Endothelial cell of umbilical vein (primary cell): ENCODE data around the gene CCDC180. TPM values are rescaled to one million over a fixed set of nuclear protein-coding genes. Genes with fewer than 3 reads are reported as not detected.

Source experiments
- BruUV-seq: library from RNA; stranded (reverse); fragments of 400-500 nt; replicated peaks from 2 replicates; lab custom pipeline; 2021; lab: Mats Ljungman, UMichigan
- CTCF ChIA-PET: fragments of 300-600, 350-600 bp; sonication (Branson Sonifier 250); formaldehyde crosslinking; loops from one replicate; lab custom pipeline; 2021; ENCODE audit warnings: antibody characterized with exemption, inconsistent platforms; lab: Charles Lee
- POLR2A ChIA-PET: fragments of 300-600, 350-600 bp; sonication (Branson Sonifier 250); formaldehyde crosslinking; loops from one replicate; lab custom pipeline; 2021; ENCODE audit warnings: antibody characterized with exemption, inconsistent platforms; lab: Charles Lee
- DNase-seq: peaks from one replicate; pipeline ENCODE4 v3.0.0-alpha.2; 2011; ENCODE audit warnings: low read depth, low spot score
- FAIRE-seq: peaks from 2 replicates; lab custom pipeline; 2011; peaks lifted over from hg19 to GRCh38; lab: Jason Lieb, UNC
- H2AFZ ChIP-seq: 2 replicates; pipeline ENCODE4 v1.6.0; 2012; ENCODE audit warnings: low read depth, low read length, control low read depth, inconsistent platforms
- H3K27ac ChIP-seq: 2 replicates; pipeline ENCODE4 v1.5.1; 2011; ENCODE audit warnings: low read depth, mild to moderate bottlenecking, control low read depth, low read length, moderate library complexity; ENCODE audit not compliant: insufficient read depth
- H3K27me3 ChIP-seq, 2 experiments: 2 replicates each; pipeline versions ENCODE4 v1.6.0 to v1.6.1; 2011; ENCODE audit warnings: low read length in 2 of 2, mixed read lengths in 1 of 2; ENCODE audit not compliant: control insufficient read depth in 2 of 2, insufficient read depth in 2 of 2
- H3K36me3 ChIP-seq, 2 experiments: 2 replicates in 1 of 2; 3 replicates in 1 of 2; pipeline ENCODE4 v1.5.1; 2011; ENCODE audit warnings: low read length in 2 of 2, mild to moderate bottlenecking in 1 of 2, moderate library complexity in 1 of 2; ENCODE audit not compliant: control insufficient read depth in 2 of 2, insufficient read depth in 2 of 2; ENCODE audit errors: extremely low read depth in 1 of 2
- H3K4me1 ChIP-seq: 3 replicates; pipeline ENCODE4 v1.5.1; 2011; ENCODE audit warnings: mild to moderate bottlenecking, low read length; ENCODE audit not compliant: control insufficient read depth, insufficient read depth; ENCODE audit errors: extremely low read depth
- H3K4me2 ChIP-seq: 2 replicates; pipeline ENCODE4 v1.6.1; 2011; ENCODE audit warnings: low read length, control low read depth, mixed read lengths; ENCODE audit not compliant: insufficient read depth
- H3K4me3 ChIP-seq, 3 experiments: fragments of 200-600 bp in 1 of 3; sonication (generic), shearing (Covaris generic) in 1 of 3; replicated peaks in 1 of 3; 2 replicates each; pipeline ENCODE4 v1.5.1; 2011 to 2016; ENCODE audit warnings: control low read depth in 3 of 3, low read length in 3 of 3, mild to moderate bottlenecking in 2 of 3, inconsistent platforms in 1 of 3, low read depth in 1 of 3, moderate library complexity in 1 of 3; ENCODE audit not compliant: insufficient read depth in 1 of 3
- H3K79me2 ChIP-seq: 2 replicates; pipeline ENCODE4 v1.6.0; 2012; ENCODE audit warnings: low read length, inconsistent platforms; ENCODE audit not compliant: control insufficient read depth, insufficient read depth
- H3K9ac ChIP-seq: replicated peaks from 2 replicates; pipeline ENCODE3; 2011; ENCODE audit warnings: low read length, control low read depth; ENCODE audit not compliant: insufficient read depth; ENCODE audit errors: extremely low read depth
- H3K9me1 ChIP-seq: replicated peaks from 3 replicates; pipeline ENCODE4 v1.6.0; 2011; ENCODE audit warnings: mild to moderate bottlenecking, low read length; ENCODE audit not compliant: control insufficient read depth, insufficient read depth; ENCODE audit errors: extremely low read depth
- H3K9me3 ChIP-seq: replicated peaks from 2 replicates; pipeline ENCODE4 v1.5.1; 2012; ENCODE audit warnings: low read length, inconsistent platforms; ENCODE audit not compliant: control insufficient read depth, insufficient read depth
- H4K20me1 ChIP-seq: replicated peaks from 2 replicates; pipeline ENCODE3; 2011; ENCODE audit warnings: mild to moderate bottlenecking, low read length; ENCODE audit not compliant: control insufficient read depth, insufficient read depth; ENCODE audit errors: extremely low read depth
- CTCF ChIP-seq, 2 donors: IDR thresholded peaks; 1 replicate in 1 of 2; 2 replicates in 1 of 2; pipeline ENCODE4 v1.5.1; 2011; ENCODE audit warnings: low read length in 2 of 2, mild to moderate bottlenecking in 2 of 2, moderate library complexity in 2 of 2, control low read depth in 1 of 2, inconsistent platforms in 1 of 2, low read depth in 1 of 2; ENCODE audit not compliant: insufficient read depth in 1 of 2; ENCODE audit errors: extremely low read depth in 1 of 2
- EZH2 ChIP-seq: IDR thresholded peaks from 2 replicates; pipeline ENCODE4 v1.6.1; 2012; ENCODE audit warnings: borderline replicate concordance, low read depth, mild to moderate bottlenecking, moderate library complexity, low read length, inconsistent platforms; ENCODE audit not compliant: severe bottlenecking
- FOS ChIP-seq: IDR thresholded peaks from 2 replicates; pipeline ENCODE4 v1.6.1; 2011; ENCODE audit warnings: mild to moderate bottlenecking, low read length, moderate library complexity, borderline replicate concordance; ENCODE audit not compliant: insufficient read depth
- GATA2 ChIP-seq: IDR thresholded peaks from 2 replicates; pipeline ENCODE4 v1.7.0; 2011; ENCODE audit warnings: low read depth, mild to moderate bottlenecking, moderate library complexity, mixed read lengths, low read length; ENCODE audit not compliant: insufficient read length, insufficient read depth
- JUN ChIP-seq: IDR thresholded peaks from 2 replicates; pipeline ENCODE4 v1.6.1; 2011; ENCODE audit warnings: borderline replicate concordance, low read depth; ENCODE audit not compliant: insufficient read length, insufficient read depth
- MAX ChIP-seq: IDR thresholded peaks from 2 replicates; pipeline ENCODE4 v1.6.1; 2011; ENCODE audit not compliant: insufficient read depth, insufficient read length
- MYC ChIP-seq: IDR thresholded peaks from one replicate; pipeline ENCODE4 v1.6.1; 2011; ENCODE audit warnings: mild to moderate bottlenecking, low read depth, low read length
- POLR2A ChIP-seq: IDR thresholded peaks from 2 replicates; pipeline ENCODE4 v1.6.1; 2012; ENCODE audit warnings: low read depth, mild to moderate bottlenecking, control low read depth, low read length
- POLR2AphosphoS5 ChIP-seq: IDR thresholded peaks from 2 replicates; pipeline ENCODE4 v1.6.1; 2012; ENCODE audit warnings: low read depth, mild to moderate bottlenecking, control low read depth, low read length, moderate library complexity; ENCODE audit not compliant: insufficient read depth
- dilution Hi-C: fragments of 300-500 bp; cut with MboI; formaldehyde crosslinking; loops from one replicate; pipeline ENCODE4 v1.15.0; 2019; ENCODE audit warnings: low sequenced_read_pairs; ENCODE audit not compliant: extremely low pct_ligation_motif_present
- intact Hi-C: fragments of 100-400 bp; cut with micrococcal nuclease; formaldehyde crosslinking; loops from one replicate; pipeline ENCODE4 v1.10.0; 2022
- polyA plus RNA-seq, 4 experiments: library from polyadenylated mRNA; depleted of rRNA in 3 of 4; stranded (reverse) in 3 of 4; unstranded in 1 of 4; fragments of >200 nt; gene quantifications; 2 replicates each; pipeline versions ENCODE4 v1.2.1 to v1.2.3, GENCODE V29; 2011 to 2012; ENCODE audit warnings: missing spikeins in 1 of 4
- total RNA-seq: library from RNA; stranded (reverse); gene quantifications from 2 replicates; pipeline ENCODE4 v1.2.3, GENCODE V29; 2021

CCDC180 gene
- total and polyA plus RNA-seq, 2 donors (not counting 3 experiments of a cell fraction or from before 2014, with no cell fraction given), result 0.30 to 2.5 TPM

GRCh38 chr9:97321251-97321650, 13.8 kb downstream of the CCDC180 start:
- Histone ChIP-seq H4K20me1 (no peaks in the 10 kb centered on the region), H3K79me2 (no peaks in the 10 kb centered on the region), H3K4me3 (no peak overlapping the region), H3K36me3 (no peaks in the 10 kb centered on the region), H3K9ac (no peak overlapping the region), H3K4me2 (no peak overlapping the region), H3K9me1 (no peaks in the 10 kb centered on the region), H3K27ac (no peak overlapping the region), H3K9me3 (no peaks in the 10 kb centered on the region), H3K27me3 (no peaks in the 10 kb centered on the region), H2AFZ (no peak overlapping the region), H3K4me1 (no peaks in the 10 kb centered on the region)
- TF ChIP-seq CTCF (IDR thresholded peaks at IDR 0.05; ENCODE audit: extremely low read depth in 1 of 2, insufficient read depth in 1 of 2, low read depth in 1 of 2, low read length in 2 of 2), result no peak
- no peak for TF ChIP-seq GATA2
- TF ChIP-seq POLR2A, result no peak
- no peak for TF ChIP-seq POLR2AphosphoS5
- TF ChIP-seq EZH2, result no peak
- no peak for TF ChIP-seq MYC
- TF ChIP-seq MAX, result no peak
- no peak for TF ChIP-seq JUN
- no peak for TF ChIP-seq FOS
- ChIA-PET POLR2A (no interaction called here), CTCF (interaction anchor here (1.4 kb wide), 1 partner anchor 277 kb away, joined by 3 read pairs; no protein-coding TSS in a partner anchor)
- no TSS peak for BruUV-seq
- intact Hi-C loops (no loop called here), dilution Hi-C loops (no loop called here)
- DNase-seq (no peak), FAIRE-seq (no peak)
